Testis (tissue), 3 donors: ENCODE measurements around the gene MFSD1. TPM values are rescaled to one million over a fixed set of nuclear protein-coding genes. Genes with fewer than 3 reads are reported as not detected.
"Not testable (repeated sequence)": the region's sequence is repeated elsewhere in the genome, so short reads cannot be mapped to it uniquely, and the experiment has no call there.

Experiments
- DNase-seq: peaks from one replicate; pipeline ENCODE4 v3.0.0-alpha.2; 2019
- H3K27ac ChIP-seq, 2 donors: fragments of 200-600 bp; sonication (generic); one replicate each; pipeline ENCODE4 v1.5.1; 2019
- H3K27me3 ChIP-seq: fragments of 200-600 bp; sonication (generic); one replicate; pipeline ENCODE4 v1.5.1; 2019
- H3K36me3 ChIP-seq: fragments of 200-600 bp; sonication (generic); one replicate; pipeline ENCODE4 v1.5.1; 2017; ENCODE audit warnings: low read depth; ENCODE audit errors: missing control alignments
- H3K4me1 ChIP-seq: fragments of 200-600 bp; sonication (generic); one replicate; pipeline ENCODE4 v1.5.1; 2019
- H3K4me3 ChIP-seq, 2 donors: fragments of 200-600 bp; sonication (generic); one replicate each; pipeline ENCODE4 v1.5.1; 2017 to 2019
- H3K9me3 ChIP-seq: fragments of 200-600 bp; sonication (generic); one replicate; pipeline ENCODE4 v1.5.1; 2017
- POLR2A ChIP-seq: fragments of 450-650 bp; IDR thresholded peaks from one replicate; pipeline ENCODE4 v1.6.1; 2017; ENCODE audit warnings: antibody characterized with exemption, mild to moderate bottlenecking, moderate library complexity
- WGBS, 2 donors: methylation state at CpG; one replicate each; pipeline ENCODE4 v1.1.5; 2018; 5-methylcytosine and 5-hydroxymethylcytosine counted together
- intact Hi-C: fragments of 100-400 bp; cut with DNase I; formaldehyde crosslinking; loops from one replicate; pipeline ENCODE4 v1.15.1; 2023; ENCODE audit warnings: low total_unique reads
- polyA plus RNA-seq: library from polyadenylated mRNA; stranded (reverse); fragments of 350-450 nt; fragmentation: Illumina TruSeq; extraction: RNeasy Lipid Tissue Mini Kit (QIAGEN cat#74804); gene quantifications from one replicate; pipeline ENCODE4 v1.2.3, GENCODE V29; 2014; ENCODE audit warnings: low read depth, low replicate concordance; ENCODE audit not compliant: insufficient read depth
- total RNA-seq, 2 donors: library from RNA; depleted of rRNA; stranded (reverse); fragments of >200 nt; gene quantifications; one replicate each; pipeline ENCODE4 v1.2.3, GENCODE V29; 2016
- TF ChIP-seq, protein P1 (sequence below), 3 experiments: fragments of 450-650 bp in 2 of 3; fragments of 200-600 bp in 1 of 3; sonication (generic) in 1 of 3; IDR thresholded peaks; one replicate each; pipeline ENCODE4 v1.5.1; 2016 to 2019; ENCODE audit warnings: antibody characterized with exemption in 3 of 3, mild to moderate bottlenecking in 2 of 3, moderate library complexity in 1 of 3

The MFSD1 gene
- total and polyA plus RNA-seq, 3 donors from 2014 or later: 30.6 to 33.9 (median 32.3) TPM

DNA sequence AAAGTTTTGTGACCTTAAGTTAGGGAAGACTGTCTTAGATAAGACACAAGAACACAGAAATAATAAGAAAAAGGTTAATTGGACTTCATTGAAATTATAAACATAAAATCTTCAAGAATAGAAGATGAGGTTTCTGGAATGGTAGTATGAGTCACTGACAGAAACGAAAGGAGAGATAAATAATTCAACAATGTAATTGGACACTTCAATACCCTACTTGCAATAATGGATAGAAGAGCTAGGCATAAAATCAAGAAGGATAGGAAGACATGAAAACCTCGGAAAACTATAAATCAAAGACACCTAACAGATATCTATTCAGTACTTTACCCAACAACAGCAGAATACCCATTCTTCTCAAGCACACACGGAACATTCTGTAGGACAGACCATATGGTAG, 15.9 kb upstream of the MFSD1 start:
- no peak overlapping the region for H3K27ac ChIP-seq
- H3K27me3 ChIP-seq: no peaks in the 10 kb centered on the region
- WGBS, 2 donors: 90 to 95% methylated on average over 3 of the region's 3 CpGs
- H3K4me3 ChIP-seq: no peak overlapping the region
- intact Hi-C loops: no loop called here
- DNase-seq: no peak
- H3K4me1 ChIP-seq: no peaks in the 10 kb centered on the region
- no peaks in the 10 kb centered on the region for H3K36me3 ChIP-seq
- no peaks in the 10 kb centered on the region for H3K9me3 ChIP-seq
- TF ChIP-seq, protein P1, sequence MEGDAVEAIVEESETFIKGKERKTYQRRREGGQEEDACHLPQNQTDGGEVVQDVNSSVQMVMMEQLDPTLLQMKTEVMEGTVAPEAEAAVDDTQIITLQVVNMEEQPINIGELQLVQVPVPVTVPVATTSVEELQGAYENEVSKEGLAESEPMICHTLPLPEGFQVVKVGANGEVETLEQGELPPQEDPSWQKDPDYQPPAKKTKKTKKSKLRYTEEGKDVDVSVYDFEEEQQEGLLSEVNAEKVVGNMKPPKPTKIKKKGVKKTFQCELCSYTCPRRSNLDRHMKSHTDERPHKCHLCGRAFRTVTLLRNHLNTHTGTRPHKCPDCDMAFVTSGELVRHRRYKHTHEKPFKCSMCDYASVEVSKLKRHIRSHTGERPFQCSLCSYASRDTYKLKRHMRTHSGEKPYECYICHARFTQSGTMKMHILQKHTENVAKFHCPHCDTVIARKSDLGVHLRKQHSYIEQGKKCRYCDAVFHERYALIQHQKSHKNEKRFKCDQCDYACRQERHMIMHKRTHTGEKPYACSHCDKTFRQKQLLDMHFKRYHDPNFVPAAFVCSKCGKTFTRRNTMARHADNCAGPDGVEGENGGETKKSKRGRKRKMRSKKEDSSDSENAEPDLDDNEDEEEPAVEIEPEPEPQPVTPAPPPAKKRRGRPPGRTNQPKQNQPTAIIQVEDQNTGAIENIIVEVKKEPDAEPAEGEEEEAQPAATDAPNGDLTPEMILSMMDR (IDR thresholded peaks at IDR 0.05): no peak

DNA sequence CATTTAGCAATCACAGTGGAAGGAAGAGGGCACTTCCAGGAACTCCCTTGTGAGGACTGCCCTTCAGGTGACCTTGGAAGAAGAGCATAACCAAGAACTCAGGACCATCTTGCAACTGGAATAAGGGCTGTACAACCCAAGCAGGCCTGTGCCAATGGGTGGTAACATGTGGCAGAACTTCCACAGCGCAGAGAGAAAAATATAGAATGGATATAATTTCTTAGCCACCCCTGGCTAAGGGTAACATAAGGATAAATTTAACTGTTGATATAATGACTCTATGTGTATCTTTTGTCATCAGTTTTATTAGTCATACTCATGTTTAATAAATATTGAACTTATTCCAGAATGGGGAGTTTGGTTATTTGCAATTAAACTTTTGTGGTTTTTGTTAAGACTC, 13.4 kb upstream of the MFSD1 start:
- no peak overlapping the region for H3K4me3 ChIP-seq
- no peaks in the 10 kb centered on the region for H3K36me3 ChIP-seq
- WGBS, 2 donors: 100% methylated on average over 1 of the region's 1 CpG
- no peaks in the 10 kb centered on the region for H3K4me1 ChIP-seq
- DNase-seq: no peak
- TF ChIP-seq, protein P1 (IDR thresholded peaks at IDR 0.05): no peak
- TF ChIP-seq POLR2A: no peak
- no peak overlapping the region for H3K27ac ChIP-seq
- intact Hi-C loops: no loop called here
- no peaks in the 10 kb centered on the region for H3K27me3 ChIP-seq
- no peaks in the 10 kb centered on the region for H3K9me3 ChIP-seq

DNA sequence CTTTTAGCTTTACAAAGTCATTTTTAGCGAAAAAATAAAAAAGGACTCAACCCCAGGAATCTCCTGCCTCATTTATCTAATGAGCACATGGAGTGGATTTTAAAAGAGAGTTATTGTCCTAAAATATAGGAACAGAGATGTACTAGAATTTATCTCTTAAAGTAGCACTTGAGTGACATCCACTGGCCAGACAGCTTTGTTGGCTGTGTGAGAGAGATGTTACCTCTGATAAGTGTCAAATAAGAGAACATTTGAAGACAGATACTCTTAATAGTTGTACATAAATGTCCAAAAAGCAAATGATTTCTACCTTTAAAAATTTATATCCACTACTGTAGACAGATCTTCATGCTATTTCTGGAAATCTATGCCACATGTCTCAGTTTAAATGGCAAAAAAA, 12.3 kb upstream of the MFSD1 start:
- Histone ChIP-seq H3K4me3 (no peak overlapping the region), H3K27ac (no peak overlapping the region), H3K9me3 (no peaks in the 10 kb centered on the region), H3K27me3 (no peaks in the 10 kb centered on the region), H3K4me1 (no peaks in the 10 kb centered on the region), H3K36me3 (no peaks in the 10 kb centered on the region)
- DNase-seq: peak; percentile 51
- intact Hi-C loops: no loop called here
- TF ChIP-seq, protein P1 (IDR thresholded peaks at IDR 0.05): no peak
- no peak for TF ChIP-seq POLR2A
- 79 to 94% methylated on average over 1 of the region's 1 CpG for WGBS, 2 donors

DNA sequence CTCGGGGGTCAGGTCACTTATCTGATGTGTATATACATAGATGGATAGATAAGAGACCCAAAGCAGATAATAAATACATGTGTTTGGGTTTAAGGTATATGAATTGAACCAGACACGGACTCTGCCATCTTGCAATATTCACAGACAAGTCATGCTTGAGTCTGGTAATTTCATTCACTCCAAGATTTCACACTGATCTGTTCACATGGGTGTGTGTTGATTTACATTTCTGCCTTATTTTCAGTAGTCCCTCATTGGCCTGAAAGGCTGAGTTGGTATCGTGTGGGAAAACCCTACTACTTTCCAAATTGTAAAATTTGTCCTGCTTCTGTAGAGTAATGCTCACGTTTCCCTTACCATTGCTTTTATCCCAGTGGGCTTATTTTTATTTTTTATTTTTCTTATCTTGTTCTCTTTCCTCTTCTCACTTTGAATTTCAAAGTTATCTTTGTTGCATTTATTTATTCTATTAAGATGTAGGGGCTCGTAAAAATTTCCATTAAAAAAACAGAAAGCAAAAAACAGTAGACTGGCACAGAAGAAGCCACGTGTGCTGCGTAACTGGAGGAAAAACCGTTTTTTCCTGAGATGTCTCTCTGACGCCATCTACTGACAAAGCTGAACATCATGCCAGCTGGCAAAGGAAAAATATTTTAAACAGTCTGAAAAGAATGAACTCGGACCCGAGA, 10.8 kb upstream of the MFSD1 start:
- TF ChIP-seq POLR2A: no peak
- TF ChIP-seq, protein P1 (IDR thresholded peaks at IDR 0.05): peak; percentile 76 to 78 (median 76)
- H3K9me3 ChIP-seq: no peaks in the 10 kb centered on the region
- WGBS, 2 donors: 23 to 35% methylated on average over 11 of the region's 11 CpGs
- no peak for DNase-seq
- H3K4me1 ChIP-seq: no peaks in the 10 kb centered on the region
- H3K4me3 ChIP-seq: no peak overlapping the region
- intact Hi-C loops: loop anchor here (5.0 kb wide), 1 partner anchor 64 kb away; no protein-coding TSS in a partner anchor
- H3K27ac ChIP-seq: no peak overlapping the region
- H3K36me3 ChIP-seq: no peaks in the 10 kb centered on the region
- H3K27me3 ChIP-seq: no peaks in the 10 kb centered on the region

DNA sequence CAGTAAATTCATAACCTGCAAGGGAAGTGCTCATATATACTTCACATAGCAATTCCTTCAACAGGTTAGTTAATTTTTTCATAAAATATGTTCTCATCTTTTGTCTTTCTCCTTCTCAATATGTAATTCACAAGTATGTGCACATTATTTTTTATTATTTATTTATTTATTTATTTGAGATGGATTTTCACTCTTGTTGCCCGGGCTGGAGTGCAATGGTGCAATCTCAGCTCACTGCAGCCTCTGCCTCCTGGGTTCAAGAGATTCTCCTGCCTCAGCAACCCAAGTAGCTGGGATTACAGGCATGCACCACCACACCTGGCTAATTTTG, 10.3 kb upstream of the MFSD1 start:
- H3K4me1 ChIP-seq, H3K27me3 ChIP-seq, H3K4me3 ChIP-seq, H3K9me3 ChIP-seq, H3K27ac ChIP-seq, H3K36me3 ChIP-seq, DNase-seq: not testable (repeated sequence)
- WGBS, 2 donors: 15 to 30% methylated on average over 1 of the region's 1 CpG
- intact Hi-C loops: loop anchor here (5.0 kb wide), 1 partner anchor 64 kb away; no protein-coding TSS in a partner anchor
- TF ChIP-seq, protein P1 (IDR thresholded peaks at IDR 0.05): peak in 1 of 3 experiments; percentile 0
